Liver (tissue), 3 donors: Measurements from ENCODE around the gene RGS14.

ENCODE experiments used
- GABPA ChIP-seq, 2 donors: IDR thresholded peaks in 1 of 2; conservative IDR thresholded peaks in 1 of 2; 2 replicates each; pipeline ENCODE4 v1.6.1; 2016; ENCODE audit warnings: antibody characterized with exemption in 2 of 2, mild to moderate bottlenecking in 1 of 2, moderate library complexity in 1 of 2
- JUND ChIP-seq, 2 donors: IDR thresholded peaks; 2 replicates each; pipeline ENCODE4 v1.6.1; 2016; ENCODE audit warnings: antibody characterized with exemption in 2 of 2
- YY1 ChIP-seq: IDR thresholded peaks from 2 replicates; pipeline ENCODE4 v1.6.1; 2016; ENCODE audit warnings: antibody characterized with exemption, mild to moderate bottlenecking
- TF ChIP-seq, protein P1 (sequence below): fragments of 150-350 bp; IDR thresholded peaks from 2 replicates; pipeline ENCODE4 v1.5.1; 2017; ENCODE audit warnings: improper control_type of control experiment, low read depth, low read length; ENCODE audit not compliant: missing input control
- TF ChIP-seq, protein P2 (sequence below): IDR thresholded peaks from 2 replicates; pipeline ENCODE4 v1.6.1; 2016; ENCODE audit warnings: antibody characterized with exemption
- TF ChIP-seq, protein P3 (sequence below): IDR thresholded peaks from 2 replicates; pipeline ENCODE4 v1.6.1; 2016; ENCODE audit warnings: antibody characterized with exemption
- donor health status: healthy.
- donor health status: healthy.

DNA sequence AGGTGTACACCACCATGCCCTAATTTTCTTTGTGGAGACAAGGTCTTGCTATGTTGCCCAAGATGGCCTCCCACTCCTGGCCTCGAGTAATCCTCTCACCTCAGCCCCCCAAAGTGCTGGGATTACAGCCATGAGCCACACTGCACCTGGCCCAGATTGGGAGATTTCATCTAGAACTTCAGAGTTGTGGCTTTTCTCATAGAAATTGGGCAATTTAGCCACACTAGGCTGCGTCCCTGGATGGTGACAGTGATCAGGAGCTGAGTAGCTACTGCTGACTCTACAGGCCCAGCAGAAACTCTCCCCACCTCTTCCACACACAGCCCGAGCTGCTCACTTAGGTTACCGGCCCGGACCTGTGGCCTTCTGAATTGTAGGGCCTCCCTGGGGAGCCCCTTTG is 35.0 kb downstream of the RGS14 start:
- TF ChIP-seq, protein P1, sequence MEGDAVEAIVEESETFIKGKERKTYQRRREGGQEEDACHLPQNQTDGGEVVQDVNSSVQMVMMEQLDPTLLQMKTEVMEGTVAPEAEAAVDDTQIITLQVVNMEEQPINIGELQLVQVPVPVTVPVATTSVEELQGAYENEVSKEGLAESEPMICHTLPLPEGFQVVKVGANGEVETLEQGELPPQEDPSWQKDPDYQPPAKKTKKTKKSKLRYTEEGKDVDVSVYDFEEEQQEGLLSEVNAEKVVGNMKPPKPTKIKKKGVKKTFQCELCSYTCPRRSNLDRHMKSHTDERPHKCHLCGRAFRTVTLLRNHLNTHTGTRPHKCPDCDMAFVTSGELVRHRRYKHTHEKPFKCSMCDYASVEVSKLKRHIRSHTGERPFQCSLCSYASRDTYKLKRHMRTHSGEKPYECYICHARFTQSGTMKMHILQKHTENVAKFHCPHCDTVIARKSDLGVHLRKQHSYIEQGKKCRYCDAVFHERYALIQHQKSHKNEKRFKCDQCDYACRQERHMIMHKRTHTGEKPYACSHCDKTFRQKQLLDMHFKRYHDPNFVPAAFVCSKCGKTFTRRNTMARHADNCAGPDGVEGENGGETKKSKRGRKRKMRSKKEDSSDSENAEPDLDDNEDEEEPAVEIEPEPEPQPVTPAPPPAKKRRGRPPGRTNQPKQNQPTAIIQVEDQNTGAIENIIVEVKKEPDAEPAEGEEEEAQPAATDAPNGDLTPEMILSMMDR: no peak
- no peak for TF ChIP-seq JUND (IDR thresholded peaks at IDR 0.05)
- no peak for TF ChIP-seq GABPA (IDR thresholded peaks at IDR 0.05 in 1 of 2, conservative IDR thresholded peaks at IDR 0.05 in 1 of 2)
- no peak for TF ChIP-seq YY1
- TF ChIP-seq, protein P2, sequence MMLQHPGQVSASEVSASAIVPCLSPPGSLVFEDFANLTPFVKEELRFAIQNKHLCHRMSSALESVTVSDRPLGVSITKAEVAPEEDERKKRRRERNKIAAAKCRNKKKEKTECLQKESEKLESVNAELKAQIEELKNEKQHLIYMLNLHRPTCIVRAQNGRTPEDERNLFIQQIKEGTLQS: no peak
- TF ChIP-seq, protein P3, sequence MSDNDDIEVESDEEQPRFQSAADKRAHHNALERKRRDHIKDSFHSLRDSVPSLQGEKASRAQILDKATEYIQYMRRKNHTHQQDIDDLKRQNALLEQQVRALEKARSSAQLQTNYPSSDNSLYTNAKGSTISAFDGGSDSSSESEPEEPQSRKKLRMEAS: no peak
